Urothelium cell line (cell line): ENCODE measurements around the gene SPNS2.
A peak's percentile ranks its signal among the peaks of the same experiment; 100 is the strongest.
"Not testable (repeated sequence)": the region's sequence is repeated elsewhere in the genome, so short reads cannot be mapped to it uniquely, and the experiment has no call there.

Experiments
- DNase-seq: peaks from one replicate; pipeline ENCODE4 v3.0.0; 2011; ENCODE audit warnings: low spot score, mixed read lengths
- FAIRE-seq: peaks from 2 replicates; lab custom pipeline; 2011; peaks lifted over from hg19 to GRCh38; lab: Jason Lieb, UNC

Gene SPNS2

GRCh38 chr17:4562015-4562969 lies 63.6 kb downstream of the SPNS2 start:
- FAIRE-seq (no peak), DNase-seq (no peak)

- DNase-seq (peak; percentile 65), FAIRE-seq (no peak)
These were observed 66.8 kb downstream of the SPNS2 start for GRCh38 chr17:4565209-4566141.

GRCh38 chr17:4566785-4567184 lies 68.1 kb downstream of the SPNS2 start:
- DNase-seq (peak; percentile 59), FAIRE-seq (no peak)

- no peak for DNase-seq
- FAIRE-seq: no peak
These were observed 70.9 kb downstream of the SPNS2 start for GRCh38 chr17:4569591-4569990.

GRCh38 chr17:4572131-4572530 lies 73.5 kb downstream of the SPNS2 start:
- DNase-seq (no peak), FAIRE-seq (no peak)

- DNase-seq (no peak), FAIRE-seq (no peak)
These were observed 74.4 kb downstream of the SPNS2 start for GRCh38 chr17:4573115-4573514.

GRCh38 chr17:4573669-4574068 lies 75.0 kb downstream of the SPNS2 start:
- FAIRE-seq: no peak
- no peak for DNase-seq

GRCh38 chr17:4574448-4575045 lies 75.9 kb downstream of the SPNS2 start:
- no peak for FAIRE-seq
- no peak for DNase-seq

GRCh38 chr17:4576161-4576558 lies 77.5 kb downstream of the SPNS2 start:
- no peak for DNase-seq
- no peak for FAIRE-seq

GRCh38 chr17:4576729-4577322 lies 78.1 kb downstream of the SPNS2 start:
- DNase-seq: no peak
- no peak for FAIRE-seq

GRCh38 chr17:4577386-4577993 lies 78.8 kb downstream of the SPNS2 start:
- FAIRE-seq (no peak), DNase-seq (no peak)

GRCh38 chr17:4578349-4578748 lies 79.7 kb downstream of the SPNS2 start:
- not testable (repeated sequence) for FAIRE-seq, DNase-seq

- DNase-seq (no peak), FAIRE-seq (no peak)
These were observed 81.0 kb downstream of the SPNS2 start for GRCh38 chr17:4579678-4580077.

- FAIRE-seq (no peak), DNase-seq (no peak)
These were observed 81.6 kb downstream of the SPNS2 start for GRCh38 chr17:4580291-4580690.

GRCh38 chr17:4582101-4582501 lies 83.4 kb downstream of the SPNS2 start:
- DNase-seq (no peak), FAIRE-seq (no peak)

- FAIRE-seq: no peak
These were observed 84.0 kb downstream of the SPNS2 start for GRCh38 chr17:4582691-4583090.

GRCh38 chr17:4583206-4583605 lies 84.5 kb downstream of the SPNS2 start:
- DNase-seq (no peak), FAIRE-seq (no peak)

More at GRCh38 chr17:4582691-4583090, 84.0 kb downstream of the SPNS2 start:
- DNase-seq: no peak

GRCh38 chr17:4583782-4584100 lies 85.1 kb downstream of the SPNS2 start:
- DNase-seq: peak; percentile 73
- FAIRE-seq: no peak

GRCh38 chr17:4584101-4584916 lies 85.6 kb downstream of the SPNS2 start, which contains the start of gene SMTNL2:
SMTNL2 (plus strand) TSS chr17:4584529; CDS start chr17:4584606, 77 bp downstream.
- FAIRE-seq (no peak), DNase-seq (peak; percentile 50)
